WTC11 (cell line): ENCODE data around the gene MBP. TPM values are rescaled to one million over a fixed set of nuclear protein-coding genes. Genes with fewer than 3 reads are reported as not detected.

Experiments used
- ATAC-seq: fragments of 200-7000 bp; cut with Tn5 transposase; 2 replicates; pipeline ENCODE4 v1.10.0; 2021; ENCODE audit warnings: mild to moderate bottlenecking, moderate library complexity
- CTCF ChIA-PET: fragments of 300-600 bp; sonication (Branson Sonifier 250); formaldehyde crosslinking; loops from one replicate; lab custom pipeline; 2021; ENCODE audit warnings: antibody characterized with exemption; lab: Charles Lee
- POLR2A ChIA-PET: fragments of 350-600 bp; sonication (Branson Sonifier 250); formaldehyde crosslinking; loops from one replicate; lab custom pipeline; 2021; ENCODE audit warnings: antibody characterized with exemption; lab: Charles Lee
- DNase-seq: peaks from one replicate; pipeline ENCODE4 v3.0.0; 2021; ENCODE audit warnings: low spot score
- H3K27ac Mint-ChIP-seq: 2 replicates; pipeline ENCODE4 v1.8.0; 2021; ENCODE audit warnings: mixed read lengths
- H3K27me3 Mint-ChIP-seq: 2 replicates; pipeline ENCODE4 v1.8.0; 2021; ENCODE audit warnings: low read depth, mild to moderate bottlenecking, moderate library complexity, mixed read lengths
- H3K36me3 Mint-ChIP-seq: 2 replicates; pipeline ENCODE4 v1.8.0; 2021; ENCODE audit warnings: mixed read lengths
- H3K4me1 Mint-ChIP-seq: 2 replicates; pipeline ENCODE4 v1.8.0; 2022; ENCODE audit warnings: mixed read lengths
- H3K4me3 Mint-ChIP-seq: 2 replicates; pipeline ENCODE4 v1.8.0; 2021; ENCODE audit warnings: mild to moderate bottlenecking, moderate library complexity, mixed read lengths
- H3K9me3 Mint-ChIP-seq: 2 replicates; pipeline ENCODE4 v1.8.0; 2021; ENCODE audit warnings: mixed read lengths
- ATF1 ChIP-seq: sonication (generic); formaldehyde crosslinking; IDR thresholded peaks from 2 replicates; pipeline ENCODE4 v1.8.1; 2023; ENCODE audit warnings: mild to moderate bottlenecking, moderate library complexity, missing genetic modification reagents
- CBFB ChIP-seq: sonication (generic); formaldehyde crosslinking; IDR thresholded peaks from 2 replicates; pipeline ENCODE4 v1.8.1; 2022; ENCODE audit warnings: mild to moderate bottlenecking, low read depth, missing genetic modification reagents
- ESRRA ChIP-seq: sonication (generic); formaldehyde crosslinking; IDR thresholded peaks from 2 replicates; pipeline ENCODE4 v1.8.1; 2022; ENCODE audit warnings: mild to moderate bottlenecking, missing genetic modification reagents, borderline replicate concordance
- IRF2 ChIP-seq: sonication (generic); formaldehyde crosslinking; IDR thresholded peaks from 2 replicates; pipeline ENCODE4 v1.8.0; 2022; ENCODE audit warnings: low read depth, missing genetic modification reagents, borderline replicate concordance
- JAZF1 ChIP-seq: fragments of 250-450 bp; sonication (Bioruptor Pico); IDR thresholded peaks from 2 replicates; pipeline ENCODE4 v1.9.0; 2021; ENCODE audit warnings: moderate library complexity, mild to moderate bottlenecking, inconsistent platforms
- JUN ChIP-seq: sonication (generic); formaldehyde crosslinking; IDR thresholded peaks from 2 replicates; pipeline ENCODE4 v1.8.0; 2023; ENCODE audit warnings: mild to moderate bottlenecking, missing genetic modification reagents
- NFE2L1 ChIP-seq: sonication (generic); formaldehyde crosslinking; IDR thresholded peaks from 2 replicates; pipeline ENCODE4 v1.8.1; 2023; ENCODE audit warnings: missing genetic modification reagents
- OVOL2 ChIP-seq: fragments of 250-450 bp; sonication (Bioruptor Pico); IDR thresholded peaks from 2 replicates; pipeline ENCODE4 v1.9.0; 2021; ENCODE audit warnings: mild to moderate bottlenecking, borderline replicate concordance
- PRRX2 ChIP-seq: fragments of 250-450 bp; sonication (Bioruptor Pico); IDR thresholded peaks from 2 replicates; pipeline ENCODE4 v1.8.0; 2021; ENCODE audit warnings: mild to moderate bottlenecking
- RORB ChIP-seq: fragments of 250-450 bp; sonication (Bioruptor Pico); IDR thresholded peaks from 2 replicates; pipeline ENCODE4 v1.9.0; 2021; ENCODE audit warnings: mild to moderate bottlenecking
- SP1 ChIP-seq: sonication (generic); formaldehyde crosslinking; conservative IDR thresholded peaks from 2 replicates; pipeline ENCODE4 v1.8.1; 2022; ENCODE audit warnings: missing genetic modification reagents
- TEAD1 ChIP-seq: sonication (generic); formaldehyde crosslinking; IDR thresholded peaks from 2 replicates; pipeline ENCODE4 v1.8.0; 2022; ENCODE audit warnings: mild to moderate bottlenecking, missing genetic modification reagents
- ZNF138 ChIP-seq: sonication (generic); formaldehyde crosslinking; conservative IDR thresholded peaks from 2 replicates; pipeline ENCODE4 v1.8.1; 2022; ENCODE audit warnings: mild to moderate bottlenecking, moderate library complexity, missing genetic modification reagents
- ZNF263 ChIP-seq: sonication (generic); formaldehyde crosslinking; IDR thresholded peaks from 2 replicates; pipeline ENCODE4 v1.8.1; 2022; ENCODE audit warnings: low read depth, mild to moderate bottlenecking, moderate library complexity, missing genetic modification reagents
- ZNF396 ChIP-seq: fragments of 250-450 bp; sonication (Bioruptor Pico); IDR thresholded peaks from 2 replicates; pipeline ENCODE4 v1.8.0; 2021; ENCODE audit warnings: mild to moderate bottlenecking, moderate library complexity, borderline replicate concordance
- ZNF423 ChIP-seq: fragments of 250-450 bp; sonication (Bioruptor Pico); IDR thresholded peaks from 2 replicates; pipeline ENCODE4 v2.1.2; 2022; ENCODE audit warnings: mild to moderate bottlenecking, moderate library complexity
- ZNF671 ChIP-seq: fragments of 250-450 bp; sonication (Bioruptor Pico); IDR thresholded peaks from 2 replicates; pipeline ENCODE4 v1.8.0; 2021; ENCODE audit warnings: mild to moderate bottlenecking
- total RNA-seq: library from RNA; stranded (reverse); gene quantifications from 3 replicates; pipeline ENCODE4 v1.2.3, GENCODE V29; 2021
- TF ChIP-seq, protein P1 (sequence below): sonication (generic); formaldehyde crosslinking; IDR thresholded peaks from 2 replicates; pipeline ENCODE4 v1.8.1; 2022; ENCODE audit warnings: mild to moderate bottlenecking, moderate library complexity, missing genetic modification reagents
- TF ChIP-seq, protein P2 (sequence below): sonication (generic); formaldehyde crosslinking; IDR thresholded peaks from 2 replicates; pipeline ENCODE4 v1.8.1; 2022; ENCODE audit warnings: missing genetic modification reagents, borderline replicate concordance
- TF ChIP-seq, protein P3 (sequence below): sonication (generic); formaldehyde crosslinking; IDR thresholded peaks from 2 replicates; pipeline ENCODE4 v1.8.1; 2022; ENCODE audit warnings: low read depth, missing genetic modification reagents, borderline replicate concordance
- TF ChIP-seq, protein P4 (sequence below): sonication (generic); formaldehyde crosslinking; IDR thresholded peaks from 2 replicates; pipeline ENCODE4 v1.8.0; 2023; ENCODE audit warnings: mild to moderate bottlenecking, missing genetic modification reagents
- TF ChIP-seq, protein P5 (sequence below): fragments of 250-450 bp; sonication (Bioruptor Pico); conservative IDR thresholded peaks from 2 replicates; pipeline ENCODE4 v1.9.0; 2021; ENCODE audit warnings: mild to moderate bottlenecking
- TF ChIP-seq, protein P6 (sequence below): sonication (generic); formaldehyde crosslinking; IDR thresholded peaks from 2 replicates; pipeline ENCODE4 v1.8.0; 2023; ENCODE audit warnings: missing genetic modification reagents

Gene MBP
- total RNA-seq, 1 experiment from 2014 or later: 19.6 TPM

DNA sequence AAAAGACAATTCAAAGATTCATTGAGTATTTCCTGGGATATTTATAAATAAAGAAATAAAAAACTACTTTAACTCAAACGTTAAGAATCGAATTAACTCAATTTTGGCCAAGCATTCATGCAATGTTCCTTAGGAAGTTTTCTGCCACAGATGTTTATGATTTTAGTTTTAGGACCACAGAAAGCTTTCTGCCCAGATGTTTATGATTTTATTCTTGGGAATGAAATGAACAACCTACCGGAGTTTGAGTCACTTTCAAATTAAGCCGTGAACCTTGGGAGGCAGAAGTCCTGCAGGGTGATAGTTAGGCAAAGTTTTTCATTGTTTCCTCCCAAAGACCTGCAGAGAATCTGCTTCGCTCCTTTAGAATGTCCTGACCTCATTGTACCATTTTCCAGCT lies 34.7 kb upstream of the MBP start (continued):
- TF ChIP-seq SP1 (CRISPR knock-in tag) (no peak), JUN (no peak), RORB (CRISPR knock-in tag) (no peak), TEAD1 (CRISPR knock-in tag) (no peak), ZNF671 (CRISPR knock-in tag) (no peak), ZNF423 (CRISPR knock-in tag) (no peak), JAZF1 (CRISPR knock-in tag) (no peak), ATF1 (CRISPR knock-in tag) (no peak)
- TF ChIP-seq, protein P1, sequence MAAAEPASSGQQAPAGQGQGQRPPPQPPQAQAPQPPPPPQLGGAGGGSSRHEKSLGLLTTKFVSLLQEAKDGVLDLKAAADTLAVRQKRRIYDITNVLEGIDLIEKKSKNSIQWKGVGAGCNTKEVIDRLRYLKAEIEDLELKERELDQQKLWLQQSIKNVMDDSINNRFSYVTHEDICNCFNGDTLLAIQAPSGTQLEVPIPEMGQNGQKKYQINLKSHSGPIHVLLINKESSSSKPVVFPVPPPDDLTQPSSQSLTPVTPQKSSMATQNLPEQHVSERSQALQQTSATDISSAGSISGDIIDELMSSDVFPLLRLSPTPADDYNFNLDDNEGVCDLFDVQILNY: no peak
- TF ChIP-seq, protein P2, sequence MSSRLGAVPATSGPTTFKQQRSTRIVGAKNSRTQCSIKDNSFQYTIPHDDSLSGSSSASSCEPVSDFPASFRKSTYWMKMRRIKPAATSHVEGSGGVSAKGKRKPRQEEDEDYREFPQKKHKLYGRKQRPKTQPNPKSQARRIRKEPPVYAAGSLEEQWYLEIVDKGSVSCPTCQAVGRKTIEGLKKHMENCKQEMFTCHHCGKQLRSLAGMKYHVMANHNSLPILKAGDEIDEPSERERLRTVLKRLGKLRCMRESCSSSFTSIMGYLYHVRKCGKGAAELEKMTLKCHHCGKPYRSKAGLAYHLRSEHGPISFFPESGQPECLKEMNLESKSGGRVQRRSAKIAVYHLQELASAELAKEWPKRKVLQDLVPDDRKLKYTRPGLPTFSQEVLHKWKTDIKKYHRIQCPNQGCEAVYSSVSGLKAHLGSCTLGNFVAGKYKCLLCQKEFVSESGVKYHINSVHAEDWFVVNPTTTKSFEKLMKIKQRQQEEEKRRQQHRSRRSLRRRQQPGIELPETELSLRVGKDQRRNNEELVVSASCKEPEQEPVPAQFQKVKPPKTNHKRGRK (CRISPR knock-in tag): no peak
- TF ChIP-seq, protein P3, sequence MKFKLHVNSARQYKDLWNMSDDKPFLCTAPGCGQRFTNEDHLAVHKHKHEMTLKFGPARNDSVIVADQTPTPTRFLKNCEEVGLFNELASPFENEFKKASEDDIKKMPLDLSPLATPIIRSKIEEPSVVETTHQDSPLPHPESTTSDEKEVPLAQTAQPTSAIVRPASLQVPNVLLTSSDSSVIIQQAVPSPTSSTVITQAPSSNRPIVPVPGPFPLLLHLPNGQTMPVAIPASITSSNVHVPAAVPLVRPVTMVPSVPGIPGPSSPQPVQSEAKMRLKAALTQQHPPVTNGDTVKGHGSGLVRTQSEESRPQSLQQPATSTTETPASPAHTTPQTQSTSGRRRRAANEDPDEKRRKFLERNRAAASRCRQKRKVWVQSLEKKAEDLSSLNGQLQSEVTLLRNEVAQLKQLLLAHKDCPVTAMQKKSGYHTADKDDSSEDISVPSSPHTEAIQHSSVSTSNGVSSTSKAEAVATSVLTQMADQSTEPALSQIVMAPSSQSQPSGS (CRISPR knock-in tag): no peak
- TF ChIP-seq, protein P4, sequence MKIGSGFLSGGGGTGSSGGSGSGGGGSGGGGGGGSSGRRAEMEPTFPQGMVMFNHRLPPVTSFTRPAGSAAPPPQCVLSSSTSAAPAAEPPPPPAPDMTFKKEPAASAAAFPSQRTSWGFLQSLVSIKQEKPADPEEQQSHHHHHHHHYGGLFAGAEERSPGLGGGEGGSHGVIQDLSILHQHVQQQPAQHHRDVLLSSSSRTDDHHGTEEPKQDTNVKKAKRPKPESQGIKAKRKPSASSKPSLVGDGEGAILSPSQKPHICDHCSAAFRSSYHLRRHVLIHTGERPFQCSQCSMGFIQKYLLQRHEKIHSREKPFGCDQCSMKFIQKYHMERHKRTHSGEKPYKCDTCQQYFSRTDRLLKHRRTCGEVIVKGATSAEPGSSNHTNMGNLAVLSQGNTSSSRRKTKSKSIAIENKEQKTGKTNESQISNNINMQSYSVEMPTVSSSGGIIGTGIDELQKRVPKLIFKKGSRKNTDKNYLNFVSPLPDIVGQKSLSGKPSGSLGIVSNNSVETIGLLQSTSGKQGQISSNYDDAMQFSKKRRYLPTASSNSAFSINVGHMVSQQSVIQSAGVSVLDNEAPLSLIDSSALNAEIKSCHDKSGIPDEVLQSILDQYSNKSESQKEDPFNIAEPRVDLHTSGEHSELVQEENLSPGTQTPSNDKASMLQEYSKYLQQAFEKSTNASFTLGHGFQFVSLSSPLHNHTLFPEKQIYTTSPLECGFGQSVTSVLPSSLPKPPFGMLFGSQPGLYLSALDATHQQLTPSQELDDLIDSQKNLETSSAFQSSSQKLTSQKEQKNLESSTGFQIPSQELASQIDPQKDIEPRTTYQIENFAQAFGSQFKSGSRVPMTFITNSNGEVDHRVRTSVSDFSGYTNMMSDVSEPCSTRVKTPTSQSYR (CRISPR knock-in tag): no peak

DNA sequence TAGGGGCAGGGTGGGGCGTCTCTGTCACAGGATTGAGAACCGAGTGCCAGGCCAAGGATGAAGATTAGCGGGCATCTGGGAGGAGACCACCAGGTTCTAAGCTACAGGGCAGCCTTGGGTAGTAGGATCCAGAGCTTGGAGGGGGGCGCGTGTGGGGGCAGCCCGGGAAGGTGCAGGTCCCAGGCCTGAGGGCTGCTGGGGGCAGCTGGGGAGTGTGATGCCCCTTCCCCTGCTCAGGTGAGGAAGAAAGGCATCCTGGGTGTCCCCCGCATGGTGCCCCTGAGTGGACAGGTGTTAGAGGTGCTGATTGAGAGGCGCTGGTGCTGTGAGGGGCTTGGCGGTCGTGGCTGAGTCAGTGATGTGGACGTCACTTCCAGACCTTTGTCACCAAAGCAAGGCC lies 33.9 kb upstream of the MBP start:
- ChIA-PET POLR2A (interaction anchor here (0.6 kb wide), 1 partner anchor 36 kb away, joined by 6 read pairs; no protein-coding TSS in a partner anchor), CTCF (interaction anchor here (0.8 to 1.3 kb wide), 3 partner anchors 45 to 505 kb away, joined by 3 to 5 read pairs (median 3); no protein-coding TSS in a partner anchor)
- no peaks in the 10 kb centered on the region for H3K9me3 Mint-ChIP-seq
- H3K27me3 Mint-ChIP-seq: no peaks in the 10 kb centered on the region; the same call in 1 of the 2 replicates
- DNase-seq: no peak
- TF ChIP-seq ZNF396 (no peak), OVOL2 (no peak), ZNF138 (CRISPR knock-in tag) (no peak), PRRX2 (CRISPR knock-in tag) (no peak), ZNF423 (CRISPR knock-in tag) (no peak), IRF2 (CRISPR knock-in tag) (no peak), NFE2L1 (CRISPR knock-in tag) (no peak), CBFB (CRISPR knock-in tag) (no peak), ESRRA (CRISPR knock-in tag) (no peak), ZNF263 (CRISPR knock-in tag) (no peak)
- TF ChIP-seq, protein P5, sequence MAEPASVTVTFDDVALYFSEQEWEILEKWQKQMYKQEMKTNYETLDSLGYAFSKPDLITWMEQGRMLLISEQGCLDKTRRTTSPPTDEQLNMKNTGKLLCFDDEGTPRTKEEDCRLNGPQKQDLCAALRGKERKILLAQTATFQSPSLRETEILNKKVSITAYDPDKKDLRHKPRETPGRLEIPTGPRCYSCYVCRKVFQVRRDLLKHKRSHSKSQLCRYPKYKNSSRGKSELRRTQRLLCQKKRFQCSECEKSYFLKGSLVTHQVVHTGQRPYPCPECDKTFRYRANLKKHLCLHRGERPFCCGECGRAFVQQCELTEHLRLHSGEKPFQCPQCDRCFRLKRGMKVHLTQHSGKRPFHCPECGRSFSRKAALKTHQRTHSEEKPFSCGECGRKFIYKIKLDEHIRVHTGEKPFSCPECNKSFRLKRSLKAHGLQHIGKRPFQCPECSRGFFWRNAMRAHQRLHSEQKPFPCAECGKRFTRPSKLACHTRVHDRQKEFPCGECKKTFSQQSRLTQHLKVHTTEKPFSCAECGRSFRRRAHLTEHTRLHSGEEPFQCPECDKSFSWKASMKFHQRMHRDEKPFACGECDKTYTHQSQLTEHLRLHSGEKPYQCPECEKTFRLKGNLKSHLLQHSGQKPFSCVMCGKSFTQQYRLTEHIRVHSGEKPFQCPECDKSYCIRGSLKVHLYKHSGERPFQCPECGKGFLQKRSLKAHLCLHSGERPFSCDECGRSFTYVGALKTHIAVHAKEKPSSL: no peak
- TF ChIP-seq, protein P6, sequence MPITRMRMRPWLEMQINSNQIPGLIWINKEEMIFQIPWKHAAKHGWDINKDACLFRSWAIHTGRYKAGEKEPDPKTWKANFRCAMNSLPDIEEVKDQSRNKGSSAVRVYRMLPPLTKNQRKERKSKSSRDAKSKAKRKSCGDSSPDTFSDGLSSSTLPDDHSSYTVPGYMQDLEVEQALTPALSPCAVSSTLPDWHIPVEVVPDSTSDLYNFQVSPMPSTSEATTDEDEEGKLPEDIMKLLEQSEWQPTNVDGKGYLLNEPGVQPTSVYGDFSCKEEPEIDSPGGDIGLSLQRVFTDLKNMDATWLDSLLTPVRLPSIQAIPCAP (CRISPR knock-in tag): no peak
- TF ChIP-seq, protein P4 (CRISPR knock-in tag): no peak
- no peaks in the 10 kb centered on the region for H3K36me3 Mint-ChIP-seq
- H3K4me3 Mint-ChIP-seq: no peak overlapping the region
- H3K4me1 Mint-ChIP-seq: peaks cover 71% of the 10 kb centered on the region
- ATAC-seq: no peak
- no peak overlapping the region for H3K27ac Mint-ChIP-seq
